Fibroblast of mammary gland (primary cell): ENCODE results near the gene CNKSR1.

ENCODE experiments used
- DNase-seq: peaks from one replicate; pipeline ENCODE4 v3.0.0-alpha.2; 2010; ENCODE audit warnings: low read depth
- H3K4me3 ChIP-seq: 2 replicates; pipeline ENCODE4 v1.5.1; 2011; ENCODE audit warnings: low read depth, mild to moderate bottlenecking, low read length, moderate library complexity; ENCODE audit not compliant: control insufficient read depth
- CTCF ChIP-seq: conservative IDR thresholded peaks from 2 replicates; pipeline ENCODE4 v1.5.1; 2011; ENCODE audit warnings: low read depth, low read length, inconsistent platforms; ENCODE audit not compliant: control insufficient read depth, insufficient read depth

The CNKSR1 gene

GRCh38 chr1:26164861-26165842, 12.1 kb upstream of the CNKSR1 start:
- TF ChIP-seq CTCF = no peak
- no peak for DNase-seq
- no peak overlapping the region for H3K4me3 ChIP-seq

- TF ChIP-seq CTCF = no peak
- no peak for DNase-seq
- H3K4me3 ChIP-seq = no peak overlapping the region
Measured at GRCh38 chr1:26166719-26167281, 10.5 kb upstream of the CNKSR1 start.

DNA sequence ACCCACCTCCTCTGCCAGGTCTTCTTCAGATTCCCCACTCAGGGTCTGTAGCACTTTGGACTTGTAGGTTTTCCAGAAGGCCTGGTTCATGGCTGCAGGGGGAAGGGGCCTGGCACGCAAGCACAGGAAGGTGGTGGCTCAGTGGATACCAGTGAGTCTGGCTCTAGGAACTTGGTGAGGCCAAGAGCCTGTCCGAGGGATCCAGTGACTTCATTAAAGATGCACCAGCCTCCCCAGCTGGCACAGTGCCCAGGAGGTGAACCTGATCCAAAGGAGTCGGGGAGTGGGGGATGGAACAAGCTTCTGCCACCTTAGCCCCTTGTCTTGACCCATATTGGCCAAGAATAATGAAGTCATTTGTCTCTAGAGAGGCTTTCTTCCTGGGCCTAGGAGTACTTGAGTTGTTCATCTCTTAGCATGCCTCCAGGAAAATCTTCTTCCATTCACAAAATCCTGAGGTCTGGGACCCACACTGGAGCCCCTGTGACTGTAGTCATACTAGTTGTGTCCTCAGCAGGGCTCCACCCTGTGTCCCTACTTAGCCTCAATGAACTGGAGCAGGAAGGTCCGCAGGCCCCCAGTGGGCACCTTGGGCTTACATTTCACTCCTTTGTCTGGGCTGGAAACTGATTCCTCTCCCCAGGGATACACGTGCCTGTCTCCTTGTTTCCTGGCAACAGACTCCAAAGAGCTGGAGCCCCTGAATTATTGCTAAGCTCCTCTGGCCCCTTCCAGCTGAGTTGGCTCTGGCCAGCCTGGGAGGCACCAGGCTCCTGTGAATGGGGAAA, 8.7 kb upstream of the CNKSR1 start, which contains the start of gene C1orf232:
C1orf232 (minus strand) TSS at position 554 of the 788 bp plus-strand sequence; CDS start at position 90, 464 bp downstream.
- peak; percentile 13 for DNase-seq
- no peak for TF ChIP-seq CTCF
- peak within 1 kb of the TSS; percentile 76 for H3K4me3 ChIP-seq

DNA sequence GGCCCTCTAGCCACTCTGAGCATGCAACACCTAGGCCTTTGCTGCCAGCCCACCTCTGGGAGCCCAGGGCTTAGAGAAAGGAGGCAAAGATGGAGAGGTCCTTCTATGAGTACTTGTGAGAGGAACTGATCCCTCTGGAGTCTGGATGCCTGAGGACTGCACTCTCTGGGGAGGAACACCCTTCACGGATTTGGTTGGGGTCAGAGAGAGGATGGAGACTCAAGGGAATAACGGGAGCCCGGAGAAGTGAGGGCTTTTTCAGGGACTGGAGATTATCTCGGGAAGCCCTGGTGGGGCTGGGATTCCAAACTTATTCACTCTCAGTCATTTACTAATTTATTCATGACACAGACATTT, 8.1 kb upstream of the CNKSR1 start:
- no peak for DNase-seq
- H3K4me3 ChIP-seq = peak overlapping the region; percentile 76
- no peak for TF ChIP-seq CTCF

DNA sequence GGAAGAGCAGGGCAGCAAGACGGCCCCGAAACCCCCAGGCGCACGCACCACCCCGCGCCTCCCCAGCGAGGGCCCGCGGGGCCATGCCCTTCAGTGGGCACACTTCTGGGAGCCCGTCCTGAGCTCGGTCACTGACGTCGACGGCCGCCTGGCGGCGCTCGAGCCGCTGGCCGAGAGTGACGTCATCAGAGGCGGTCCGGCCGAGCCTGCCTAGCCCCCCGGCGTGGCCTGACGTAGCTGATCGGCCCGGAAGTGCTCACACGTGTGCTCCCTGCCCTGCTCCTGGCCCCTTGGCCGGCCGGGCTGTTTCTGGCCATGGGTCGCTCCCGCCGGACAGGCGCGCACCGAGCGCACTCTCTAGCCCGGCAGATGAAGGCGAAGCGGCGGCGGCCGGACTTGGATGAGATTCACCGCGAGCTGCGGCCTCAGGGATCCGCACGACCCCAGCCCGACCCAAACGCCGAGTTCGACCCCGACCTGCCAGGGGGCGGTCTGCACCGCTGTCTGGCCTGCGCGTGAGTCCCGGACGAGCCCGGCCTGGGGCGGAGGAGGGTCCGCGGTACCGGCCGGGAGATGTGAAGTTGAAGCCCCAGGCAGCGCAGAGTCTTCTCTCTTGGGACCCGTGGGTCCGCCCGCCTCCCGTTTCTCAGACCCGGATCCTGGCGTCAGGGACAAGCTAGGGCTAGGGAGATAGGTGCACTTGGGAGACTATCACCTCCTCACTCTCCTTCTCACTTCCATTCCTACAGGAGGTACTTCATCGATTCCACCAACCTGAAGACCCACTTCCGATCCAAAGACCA, 7.4 kb upstream of the CNKSR1 start, which contains the start of gene ZNF593:
ZNF593 (plus strand) TSS at position 240 of the 803 bp plus-strand sequence; CDS start at position 316, 76 bp downstream.
- peak; percentile 56 for TF ChIP-seq CTCF
- peak within 1 kb of the TSS; percentile 76 for H3K4me3 ChIP-seq
- DNase-seq = peak; percentile 88

GRCh38 chr1:26170472-26170821, 6.8 kb upstream of the CNKSR1 start:
- TF ChIP-seq CTCF = no peak
- H3K4me3 ChIP-seq = peak overlapping the region; percentile 76
- no peak for DNase-seq
